Erythroblast (primary cell): ENCODE measurements around the gene STH.

ENCODE experiments used
- GATA1 ChIP-seq: IDR thresholded peaks from 2 replicates; pipeline ENCODE4 v1.6.1; 2011; ENCODE audit warnings: low read depth, mild to moderate bottlenecking, control low read depth, low read length, moderate library complexity
- POLR2A ChIP-seq: IDR thresholded peaks from 2 replicates; pipeline ENCODE4 v1.6.1; 2011; ENCODE audit warnings: mild to moderate bottlenecking, low read length

DNA sequence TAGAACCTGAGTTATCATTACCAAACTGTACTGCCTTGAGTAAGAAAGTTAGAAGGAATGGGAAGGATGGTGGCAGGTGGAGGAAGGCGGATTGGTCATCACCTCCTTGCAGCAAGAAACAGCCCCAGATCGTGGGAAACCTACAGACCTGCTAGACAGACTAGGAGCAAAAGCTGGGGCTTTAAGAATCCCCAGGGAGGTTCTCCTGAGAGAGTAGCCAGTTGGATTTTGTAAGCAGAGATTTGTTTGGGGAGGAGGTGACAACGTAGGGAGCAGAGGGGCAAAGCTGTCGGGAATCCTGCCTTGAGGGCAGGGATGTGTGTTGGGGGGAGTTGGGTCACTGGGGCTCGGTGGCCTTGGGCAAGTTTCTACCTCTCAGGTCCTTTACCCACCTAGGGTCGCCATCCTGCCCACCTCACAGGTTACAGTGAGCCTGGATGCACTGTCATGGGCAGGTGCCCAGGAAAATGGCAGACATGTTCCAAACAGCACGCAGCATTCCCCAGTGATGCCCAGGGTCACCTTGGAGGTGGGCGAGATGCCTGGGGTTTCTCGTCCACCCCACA is 49.2 kb upstream of the STH start:
- TF ChIP-seq POLR2A = no peak
- TF ChIP-seq GATA1 = no peak
